ENCODE measurements around the gene MYH9. TPM values are rescaled to one million over a fixed set of nuclear protein-coding genes. Genes with fewer than 3 reads are reported as not detected.
"Not testable (repeated sequence)": the region's sequence is repeated elsewhere in the genome, so short reads cannot be mapped to it uniquely, and the experiment has no call there.

MYH9 gene
- total RNA-seq, 1 donor from 2014 or later: 32.2 TPM

DNA sequence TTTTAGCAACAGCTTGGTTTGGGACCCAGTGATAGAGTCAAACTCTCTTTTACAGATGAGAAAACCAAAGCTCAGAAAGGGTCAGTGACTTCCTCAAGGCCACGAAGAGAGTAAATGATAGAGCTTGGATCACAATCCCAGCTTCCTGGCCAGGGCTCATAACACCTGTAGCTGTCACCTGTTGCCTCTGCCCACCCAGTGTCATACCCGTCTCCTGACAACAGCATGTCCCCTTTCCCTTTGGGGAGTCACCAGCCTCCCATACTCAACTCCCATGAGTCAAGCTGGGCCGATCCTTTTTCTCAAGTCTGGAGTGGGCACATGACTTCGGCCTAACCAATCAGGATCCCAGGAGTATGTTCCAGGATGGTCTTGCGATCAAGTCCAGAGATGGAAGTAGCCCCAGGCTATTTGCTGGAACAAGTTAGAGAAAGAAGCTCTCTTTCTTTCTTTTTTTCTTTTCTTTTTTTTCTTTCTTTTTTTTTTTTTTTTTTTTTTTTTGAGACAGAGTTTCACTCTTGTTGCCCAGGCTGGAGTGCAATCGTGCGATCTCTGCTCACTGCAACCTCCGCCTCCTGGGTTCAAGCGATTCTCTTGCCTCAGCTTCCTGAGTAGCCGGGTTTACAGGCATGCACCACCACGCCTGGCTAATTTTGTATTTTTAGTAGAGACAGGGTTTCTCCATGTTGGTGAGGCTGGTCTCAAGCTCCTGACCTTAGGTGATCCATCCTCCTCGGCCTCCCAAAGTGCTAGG lies 27.8 kb upstream of the MYH9 start:
- DNase-seq (ENCODE audit: low spot score in 2 of 2): no peak
- no peak for FAIRE-seq

DNA sequence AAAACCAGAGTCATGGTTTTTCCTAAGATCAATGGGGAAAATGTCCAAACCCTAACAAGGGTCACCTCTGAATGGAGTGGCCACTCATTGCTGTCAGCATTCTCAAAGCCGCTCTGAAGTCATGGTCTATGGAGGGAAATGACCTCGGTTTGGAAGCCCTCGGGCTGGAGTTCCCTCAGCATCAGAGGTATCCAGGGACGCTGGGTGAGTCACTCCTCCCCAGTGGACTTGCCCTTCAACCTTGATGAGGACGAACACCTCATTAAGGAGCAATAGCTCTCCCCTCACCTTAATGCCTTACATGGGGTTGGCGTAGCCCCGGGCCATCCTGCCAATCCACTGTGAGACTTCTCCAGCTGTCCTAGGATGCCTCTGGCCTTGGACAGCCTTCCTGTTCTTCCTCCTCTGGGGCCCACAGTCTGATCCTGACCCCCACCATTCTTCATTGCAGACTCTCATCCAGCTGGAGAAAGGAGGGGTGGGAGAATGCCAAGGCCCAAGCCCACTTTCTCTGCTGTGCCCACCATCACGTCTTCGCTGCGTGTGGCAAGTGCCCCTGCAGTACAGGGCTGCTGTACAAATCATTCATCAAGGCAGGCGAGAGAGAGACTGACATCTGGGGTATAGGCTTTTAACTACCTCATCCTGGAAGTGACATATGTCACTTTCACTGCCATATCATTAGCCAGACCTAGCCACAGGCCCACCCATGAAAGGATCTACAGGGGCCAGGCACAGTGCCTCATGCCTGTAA lies 25.4 kb upstream of the MYH9 start:
- DNase-seq (ENCODE audit: low spot score in 2 of 2): no peak
- no peak for FAIRE-seq

DNA sequence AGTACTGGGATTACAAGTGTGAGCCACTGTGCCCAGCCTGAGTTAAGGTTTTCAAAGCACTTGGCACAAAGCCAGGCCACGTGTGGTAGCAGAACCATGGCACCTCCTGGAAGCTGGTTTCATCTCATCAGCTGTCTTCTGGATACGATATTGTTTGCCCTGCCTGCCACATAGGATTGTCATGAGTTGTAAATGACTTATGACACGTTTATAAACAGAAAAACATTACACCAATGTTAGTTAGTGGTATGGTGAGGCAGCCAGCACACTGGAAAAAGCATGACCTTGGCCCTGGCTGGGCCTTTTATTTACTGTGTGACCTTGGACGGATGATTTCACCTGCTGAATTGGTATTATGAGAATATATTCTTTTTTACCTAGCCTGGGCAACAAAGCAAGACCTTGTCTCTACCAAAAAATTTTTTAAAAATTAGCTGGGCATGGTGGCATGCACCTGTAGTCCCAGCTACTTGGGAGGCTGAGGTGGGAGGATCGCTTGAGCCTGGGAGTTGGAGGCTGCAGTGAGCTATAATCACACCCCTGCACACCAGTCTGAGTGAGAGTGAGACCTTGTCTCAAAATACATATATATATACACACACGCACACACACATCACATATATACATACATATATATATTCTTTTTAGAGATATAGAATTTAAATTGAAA lies 24.0 kb upstream of the MYH9 start:
- no peak for DNase-seq (ENCODE audit: low spot score in 2 of 2)
- FAIRE-seq: no peak

DNA sequence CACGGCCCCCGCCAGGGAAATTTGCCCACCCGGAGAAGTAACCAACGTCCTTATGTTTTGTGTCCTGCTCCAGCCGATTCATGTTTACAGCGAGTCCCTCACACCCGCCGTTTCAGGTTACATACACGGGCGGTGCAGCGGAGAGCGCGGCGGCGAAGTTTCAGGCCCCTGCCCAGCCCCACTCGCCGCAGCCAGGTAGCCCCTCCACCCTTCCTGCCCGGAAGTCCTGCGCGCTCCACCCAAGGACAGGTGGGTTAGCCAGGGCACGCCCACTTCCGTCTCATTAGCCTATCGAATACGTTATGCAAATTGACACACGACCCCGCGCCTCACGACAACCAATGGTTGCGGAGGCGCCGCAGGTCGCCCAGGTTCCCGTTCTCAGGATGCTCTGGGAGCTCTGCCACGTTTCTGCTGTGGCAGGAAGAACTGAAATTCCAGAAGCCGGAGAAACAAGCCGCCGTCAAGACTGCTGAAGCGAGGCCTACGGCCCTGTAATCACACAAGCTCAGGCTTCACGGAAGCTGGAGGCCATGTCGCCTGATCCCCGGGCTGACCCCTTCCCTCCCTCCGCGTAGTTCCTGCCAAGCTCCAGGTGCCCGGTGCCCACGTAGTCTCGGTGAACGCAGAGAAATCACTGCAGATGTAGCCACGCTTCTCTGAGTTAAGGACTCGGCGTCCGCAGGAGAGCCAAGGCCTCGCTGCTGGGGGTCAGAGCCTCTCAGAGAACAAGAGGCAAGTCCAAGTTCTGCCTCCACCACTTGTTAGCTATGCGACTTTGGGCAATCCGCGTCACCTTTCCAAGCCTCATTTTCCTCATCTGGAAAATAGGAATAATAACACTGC lies 22.4 kb upstream of the MYH9 start:
- FAIRE-seq: no peak
- peak in 1 of 2 donors; percentile 64 for DNase-seq (ENCODE audit: low spot score in 2 of 2)

DNA sequence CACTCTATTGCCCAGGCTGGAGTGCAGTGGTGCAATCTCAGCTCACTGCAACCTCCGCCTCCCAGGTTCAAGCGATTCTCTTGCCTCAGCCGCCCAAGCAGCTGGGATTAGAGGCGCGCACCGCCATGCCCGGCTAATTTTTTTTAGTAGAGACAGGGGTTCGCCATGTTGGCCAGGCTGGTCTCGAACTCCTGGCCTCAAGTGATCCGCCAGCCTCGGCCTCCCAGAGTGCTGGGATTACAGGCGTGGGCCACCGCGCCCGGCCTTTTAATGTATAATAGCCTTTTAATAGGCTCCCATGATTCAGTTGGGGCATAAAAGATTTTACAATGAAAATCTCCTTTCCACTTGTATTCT lies 21.8 kb upstream of the MYH9 start:
- DNase-seq (ENCODE audit: low spot score in 2 of 2); FAIRE-seq: not testable (repeated sequence)

DNA sequence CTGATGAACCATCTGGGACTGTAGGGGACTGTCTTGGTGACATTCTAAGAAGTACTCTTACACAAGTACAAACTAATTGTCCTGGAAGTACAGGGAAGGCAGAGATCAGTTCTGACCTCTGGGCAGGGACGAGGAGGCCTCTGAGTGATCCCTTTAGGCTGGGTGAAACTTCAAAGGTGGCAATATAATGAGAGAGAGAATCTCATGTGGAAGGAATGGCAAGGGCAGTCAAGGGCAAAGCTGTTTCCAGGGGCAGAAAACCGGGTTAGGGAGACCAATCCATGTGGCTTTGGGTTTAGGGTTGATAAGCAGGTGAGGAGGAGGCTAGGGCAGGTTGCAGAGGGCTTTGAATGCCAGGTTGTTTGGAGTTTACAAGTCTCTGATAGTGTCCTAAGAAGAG lies 21.3 kb upstream of the MYH9 start:
- DNase-seq (ENCODE audit: low spot score in 2 of 2) (no peak), FAIRE-seq (no peak)

DNA sequence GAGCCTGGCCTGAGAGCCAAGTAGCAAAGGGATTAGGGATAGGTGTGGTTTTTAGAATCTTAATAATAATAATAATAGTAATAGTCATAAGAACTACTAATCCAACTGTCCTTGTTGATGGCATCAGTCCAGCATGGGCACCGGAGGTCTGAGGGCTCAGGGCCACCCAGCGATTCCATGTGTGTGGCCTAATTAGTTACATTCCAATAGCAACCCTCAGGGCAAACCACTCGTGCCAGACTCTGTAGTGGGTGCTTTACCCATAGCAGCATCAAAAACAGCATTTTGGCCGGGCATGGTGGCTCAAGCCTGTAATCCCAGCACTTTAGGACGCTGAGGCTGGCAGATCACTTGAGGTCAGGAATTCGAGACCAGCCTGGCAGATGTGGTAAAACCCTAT lies 19.0 kb upstream of the MYH9 start:
- FAIRE-seq (no peak), DNase-seq (ENCODE audit: low spot score in 2 of 2) (no peak)

DNA sequence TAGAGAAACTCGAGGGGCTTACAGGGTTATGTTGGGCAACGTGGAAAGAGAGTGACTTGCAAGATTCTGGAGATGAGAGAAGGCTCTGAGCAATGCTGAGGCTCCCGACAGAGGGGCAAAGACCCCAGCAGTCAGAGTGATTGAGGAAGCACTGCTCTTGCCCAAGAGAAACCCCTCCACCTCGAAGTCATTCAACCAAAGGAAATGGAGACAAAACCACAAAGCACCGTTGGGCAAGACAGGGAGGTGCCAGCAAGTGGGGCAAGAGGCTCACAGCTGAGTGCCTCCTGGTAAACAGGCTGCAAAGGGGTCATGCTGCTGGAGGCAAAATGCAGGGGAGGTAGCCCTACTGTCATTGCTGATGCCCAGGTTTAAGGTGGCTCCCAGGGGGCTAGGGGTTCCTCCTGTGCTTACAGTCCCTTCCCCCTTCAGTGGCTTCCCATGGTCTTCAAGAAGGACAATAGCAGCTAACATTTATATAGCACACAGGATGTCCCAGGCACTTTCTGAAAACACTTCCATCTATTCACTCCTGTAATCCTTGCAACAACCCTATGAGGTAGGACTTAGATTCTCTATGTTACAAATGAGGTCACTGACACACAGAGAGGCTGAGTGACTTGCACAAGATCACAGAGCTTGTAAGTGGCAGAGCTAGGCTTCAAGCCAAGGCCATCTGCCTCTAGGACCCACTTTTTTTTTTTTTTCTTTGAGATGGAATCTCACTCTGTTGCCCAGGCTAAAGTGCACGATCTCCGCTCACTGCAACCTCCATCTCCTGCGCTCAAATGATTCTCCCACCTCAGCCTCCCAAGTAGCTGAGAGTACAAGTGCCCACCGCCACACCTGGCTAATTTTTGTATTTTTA lies 18.1 kb upstream of the MYH9 start:
- FAIRE-seq: no peak
- no peak for DNase-seq (ENCODE audit: low spot score in 2 of 2)

DNA sequence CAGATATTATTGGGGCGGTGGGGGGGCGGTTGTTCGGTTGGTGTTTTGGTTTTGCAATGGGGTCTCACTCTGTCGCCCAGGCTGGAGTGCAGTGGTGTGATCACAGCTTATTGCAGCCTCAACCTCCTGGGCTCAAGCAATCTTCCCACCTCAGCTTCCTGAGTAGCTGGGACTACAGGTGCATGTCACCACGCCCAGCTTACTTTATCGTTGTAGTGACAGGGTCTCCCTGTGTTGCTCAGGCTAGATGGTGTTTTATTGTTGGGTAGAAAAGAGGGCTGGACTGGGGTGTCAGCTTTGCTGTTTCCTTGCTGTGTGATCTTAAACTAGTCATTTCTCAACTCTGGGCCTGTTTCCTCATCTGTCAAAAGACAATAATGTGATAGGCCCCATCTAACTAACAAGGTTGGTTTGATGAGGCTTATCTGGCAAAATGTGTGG lies 17.5 kb upstream of the MYH9 start:
- FAIRE-seq (no peak), DNase-seq (ENCODE audit: low spot score in 2 of 2) (no peak)

DNA sequence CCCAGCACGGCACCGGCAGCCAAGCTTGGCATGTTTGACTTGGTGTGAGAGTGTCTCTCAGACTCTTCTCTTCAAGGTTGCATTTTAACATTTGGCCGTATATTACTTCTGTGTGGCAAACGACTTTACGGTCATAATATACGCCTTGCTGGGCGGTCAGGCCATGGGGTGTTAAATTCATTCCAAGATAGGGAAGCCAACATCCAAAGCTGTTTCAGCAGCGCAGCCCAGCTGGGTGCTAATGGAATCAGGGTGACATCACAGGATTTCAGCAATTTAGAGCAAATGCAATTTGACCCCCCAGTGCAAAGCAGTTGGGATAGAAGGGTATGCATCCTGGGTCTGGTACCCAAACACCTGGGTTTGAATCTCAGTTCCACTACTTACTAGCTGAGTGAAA lies 16.7 kb upstream of the MYH9 start:
- FAIRE-seq: no peak

DNA sequence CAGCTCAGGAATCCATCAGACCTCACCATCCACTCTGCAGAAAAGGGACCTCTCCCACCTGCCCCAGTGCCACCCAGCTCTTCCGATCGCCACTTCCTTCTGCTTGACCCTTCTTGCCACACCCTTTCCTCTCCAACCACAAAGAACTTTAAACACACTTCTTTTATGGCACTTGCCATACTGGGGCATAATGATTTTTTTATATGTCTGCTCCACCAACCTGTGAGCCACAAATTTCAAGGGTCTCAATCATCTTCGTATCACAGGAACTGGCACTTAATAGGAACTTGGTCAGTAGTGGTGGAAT lies 11.7 kb upstream of the MYH9 start:
- FAIRE-seq (no peak), DNase-seq (ENCODE audit: low spot score in 2 of 2) (no peak)

More for the DNA sequence above, 16.7 kb upstream of the MYH9 start:
- DNase-seq (ENCODE audit: low spot score in 2 of 2): no peak

DNA sequence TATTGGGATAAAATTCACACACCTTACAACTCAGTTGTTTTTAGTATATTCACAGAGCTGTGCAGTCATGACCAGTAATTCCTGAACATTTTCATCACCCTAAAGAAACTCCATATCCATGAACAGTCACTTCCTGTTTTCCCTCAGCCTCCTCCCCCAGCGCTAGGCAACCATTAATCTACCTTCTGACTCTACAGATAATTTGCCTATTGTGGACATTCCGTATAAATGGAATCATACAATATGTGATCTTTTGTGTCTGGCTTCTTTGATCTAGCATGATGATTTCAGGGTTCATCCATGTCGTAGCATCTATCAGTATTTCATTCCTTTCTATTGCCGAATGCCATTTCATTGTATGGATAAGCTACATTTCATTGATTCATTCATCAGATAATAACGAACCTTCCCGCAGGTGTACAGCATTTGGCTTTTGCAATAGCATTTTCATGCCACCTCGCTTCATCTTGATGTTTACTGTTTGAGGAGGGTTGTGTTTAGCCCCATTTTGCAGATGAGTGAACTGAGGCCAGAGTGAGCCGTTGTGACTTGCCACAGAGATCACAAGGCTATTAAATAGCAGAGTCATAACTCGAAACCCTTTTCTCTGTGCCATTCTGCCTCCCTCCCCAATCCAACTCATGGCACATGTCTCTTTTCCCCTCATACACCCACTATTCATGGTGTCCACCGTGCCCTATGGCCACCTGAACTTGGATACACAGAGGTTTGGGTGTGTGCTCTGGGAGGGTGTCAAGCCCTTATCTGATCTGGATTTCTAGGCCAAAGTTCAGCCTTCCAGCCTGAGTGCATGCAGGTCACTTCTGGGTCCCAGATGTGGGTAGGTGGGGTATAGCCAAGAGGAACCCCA lies 11.1 kb upstream of the MYH9 start:
- FAIRE-seq: no peak
- no peak for DNase-seq (ENCODE audit: low spot score in 2 of 2)

DNA sequence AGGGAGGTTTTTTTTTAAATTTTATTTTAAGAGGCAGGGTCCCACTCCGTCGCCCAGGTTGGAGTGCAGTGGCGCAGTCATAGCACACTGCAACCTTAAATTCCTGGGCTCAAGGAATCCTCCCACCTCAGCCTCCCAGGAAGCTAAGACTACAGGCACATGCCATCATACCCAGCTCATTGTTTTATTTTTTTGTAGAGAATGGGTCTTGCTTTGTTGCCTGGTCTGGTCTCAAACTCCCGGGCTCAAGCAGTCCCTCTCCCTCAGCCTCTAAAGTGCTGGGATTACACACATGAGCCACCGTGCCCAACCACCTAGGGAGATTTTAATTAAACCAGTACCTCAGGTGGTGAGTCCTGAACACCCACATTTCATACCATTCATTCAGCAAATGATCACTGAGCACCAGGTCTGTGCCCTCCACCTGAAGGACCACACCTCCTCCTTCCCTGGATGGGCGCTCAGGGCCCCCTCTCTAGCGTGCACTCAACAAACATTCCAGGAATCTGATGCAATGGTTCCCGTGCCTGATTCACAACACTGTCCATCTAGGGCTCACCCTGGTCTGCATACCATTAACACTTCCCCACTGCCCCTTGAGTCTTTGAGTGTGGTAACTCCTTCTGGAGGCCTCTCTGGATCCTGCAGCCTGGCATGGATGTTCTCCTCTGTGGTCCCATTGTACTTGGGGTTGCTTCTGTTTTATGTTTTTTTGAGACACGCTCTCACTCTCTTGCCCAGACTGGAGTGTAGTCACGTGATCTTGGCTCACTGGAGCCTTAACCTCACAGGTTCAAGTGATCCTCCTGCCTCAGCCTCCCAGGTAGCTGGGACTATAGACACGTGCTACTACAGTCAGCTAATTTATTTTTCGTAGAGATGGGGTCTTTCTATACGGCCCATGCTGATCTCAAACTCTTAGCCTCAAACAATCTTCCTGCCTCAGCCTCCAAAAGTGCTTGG lies 9.6 kb upstream of the MYH9 start:
- DNase-seq (ENCODE audit: low spot score in 2 of 2): no peak
- no peak for FAIRE-seq

DNA sequence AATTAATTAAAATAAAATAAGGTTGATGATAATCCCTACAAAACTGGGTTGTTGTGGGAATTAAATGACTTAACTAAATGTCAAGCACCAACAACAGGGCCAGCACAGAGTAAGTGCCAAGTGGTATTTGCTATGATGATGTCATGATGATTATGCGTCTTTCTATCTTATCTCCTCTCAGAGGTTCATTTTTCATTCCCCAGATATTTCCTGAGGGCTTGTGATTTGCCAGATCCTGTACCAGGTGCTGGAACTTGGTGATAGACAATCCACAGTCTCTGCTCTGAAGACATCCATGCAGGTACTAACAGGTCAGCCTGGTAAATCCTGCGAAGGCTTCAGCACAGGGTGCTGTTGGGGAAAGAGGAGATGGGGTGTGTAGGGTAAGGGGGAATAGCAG lies 8.1 kb upstream of the MYH9 start:
- FAIRE-seq (no peak), DNase-seq (ENCODE audit: low spot score in 2 of 2) (no peak)

DNA sequence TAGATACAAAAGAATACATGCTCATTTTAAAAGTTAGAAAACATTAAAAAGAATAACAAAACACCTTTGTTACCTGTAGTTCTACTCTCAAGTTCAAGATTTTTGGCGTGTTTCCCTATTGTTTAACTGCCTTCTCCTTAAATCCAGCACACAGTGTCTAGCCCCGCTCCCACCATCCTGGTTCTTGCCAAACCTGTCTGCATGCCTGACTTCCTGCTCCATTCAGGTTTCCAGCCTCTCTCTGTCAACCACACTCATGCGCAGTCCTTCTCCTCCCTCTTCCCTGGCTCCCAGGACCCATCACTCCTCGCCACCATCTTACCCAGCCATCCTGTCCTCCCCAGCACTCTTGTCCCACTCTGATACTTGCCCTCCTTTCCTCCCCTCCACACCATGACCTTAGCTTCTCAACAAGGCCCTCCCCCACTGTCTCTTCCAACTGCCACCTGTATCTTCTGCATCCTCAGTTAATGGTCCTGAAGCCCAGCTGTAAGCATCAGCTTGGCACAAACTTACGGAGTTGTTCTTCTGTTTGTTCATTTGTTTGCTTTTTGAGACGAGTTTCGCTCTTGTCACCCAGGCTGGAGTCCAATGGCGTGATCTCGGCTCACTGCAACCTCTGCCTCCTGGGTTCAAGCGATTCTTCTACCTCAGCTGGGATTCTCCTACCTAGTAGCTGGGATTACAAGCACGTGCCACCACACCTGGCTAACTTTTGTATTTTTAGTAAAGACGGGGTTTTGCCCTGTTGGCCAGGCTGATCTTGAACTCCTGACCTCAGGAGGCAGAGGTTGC lies 7.5 kb upstream of the MYH9 start:
- no peak for FAIRE-seq

DNA sequence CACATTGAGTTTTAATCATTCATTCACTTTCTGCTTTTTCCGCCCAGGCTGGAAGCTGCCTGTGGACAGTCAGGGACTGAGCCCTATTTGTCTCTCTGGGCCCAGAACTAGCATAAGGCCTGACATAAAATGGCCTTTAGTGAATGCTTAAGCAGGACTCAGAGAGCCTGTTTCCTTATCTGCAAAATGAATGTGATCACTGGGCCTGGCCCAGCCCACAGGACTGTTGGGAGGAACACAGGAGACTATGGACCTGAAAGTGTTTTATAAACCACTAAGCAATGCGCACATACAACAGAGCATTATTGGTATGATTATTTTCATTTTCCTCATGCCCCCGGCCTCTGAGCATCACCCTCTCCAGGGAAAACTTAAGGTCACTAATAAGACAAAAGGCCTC lies 3.9 kb upstream of the MYH9 start:
- FAIRE-seq (no peak), DNase-seq (ENCODE audit: low spot score in 2 of 2) (no peak)

More for the DNA sequence above, 7.5 kb upstream of the MYH9 start:
- DNase-seq (ENCODE audit: low spot score in 2 of 2): no peak

DNA sequence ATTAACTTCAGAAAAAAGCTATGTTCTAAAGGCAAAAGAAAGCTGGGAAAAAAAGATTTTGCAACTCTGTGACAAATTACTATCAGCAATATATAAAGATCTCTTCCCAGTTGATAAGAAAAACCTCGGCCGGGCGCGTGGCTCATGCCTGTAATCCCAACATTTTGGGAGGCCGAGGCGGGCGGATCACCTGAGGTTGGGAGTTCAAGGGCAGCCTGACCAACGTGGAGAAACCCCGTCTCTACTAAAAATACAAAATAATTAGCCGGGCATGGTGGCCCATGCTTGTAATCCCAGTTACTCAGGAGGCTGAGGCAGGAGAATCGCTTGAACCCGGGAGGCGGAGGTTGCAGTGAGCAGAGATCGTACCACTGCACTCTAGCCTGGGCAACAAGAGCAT lies 1.4 kb upstream of the MYH9 start:
- not testable (repeated sequence) for DNase-seq (ENCODE audit: low spot score in 2 of 2); FAIRE-seq

Data from frontal cortex (tissue), 4 donors.